NT2/D1 (cell line): ENCODE measurements around the gene USH2A.

ENCODE experiments used
- SUZ12 ChIP-seq: IDR thresholded peaks from 2 replicates; pipeline ENCODE4 v1.6.1; 2011; ENCODE audit not compliant: insufficient read length, insufficient read depth; ENCODE audit errors: extremely low read depth
- YY1 ChIP-seq: IDR thresholded peaks from 2 replicates; pipeline ENCODE4 v1.6.1; 2011; ENCODE audit not compliant: insufficient read length, insufficient read depth

- TF ChIP-seq SUZ12 (no peak), YY1 (no peak)
These were observed 577.9 kb downstream of the USH2A start for GRCh38 chr1:215845234-215845891.
